NCI-H187 treated with DMSO at 0.1 percent for 48 hours (cell line): ENCODE data around the gene GPC3.
"Not testable (repeated sequence)": the region's sequence is repeated elsewhere in the genome, so short reads cannot be mapped to it uniquely, and the experiment has no call there.

Source experiments
- DNase-seq: peaks from one replicate; lab custom pipeline; 2025; lab: John Stamatoyannopoulos, UW

Gene GPC3

GRCh38 chrX:133995759-133996158 is 10.4 kb upstream of the GPC3 start:
- no peak for DNase-seq

- no peak for DNase-seq
Observed at GRCh38 chrX:133994576-133994975, 9.2 kb upstream of the GPC3 start.

- DNase-seq: no peak
Observed at GRCh38 chrX:133992882-133993281, 7.5 kb upstream of the GPC3 start.

GRCh38 chrX:133991814-133992213 is 6.4 kb upstream of the GPC3 start:
- DNase-seq: no peak

- not testable (repeated sequence) for DNase-seq
Observed at GRCh38 chrX:133991057-133991456, 5.7 kb upstream of the GPC3 start.

GRCh38 chrX:133989993-133990392 is 4.6 kb upstream of the GPC3 start:
- no peak for DNase-seq

GRCh38 chrX:133989490-133989889 is 4.1 kb upstream of the GPC3 start:
- no peak for DNase-seq

GRCh38 chrX:133988010-133988409 is 2.6 kb upstream of the GPC3 start:
- DNase-seq: no peak

GRCh38 chrX:133987188-133987587 is 1.8 kb upstream of the GPC3 start:
- DNase-seq: no peak

GRCh38 chrX:133985967-133986683 is 731 bp upstream of the GPC3 start:
- no peak for DNase-seq

GRCh38 chrX:133984857-133985163 is 584 bp downstream of the GPC3 start:
- no peak for DNase-seq

- DNase-seq: no peak
Observed at GRCh38 chrX:133983974-133984845, 1.2 kb downstream of the GPC3 start.

GRCh38 chrX:133983256-133983973 is 2.0 kb downstream of the GPC3 start:
- no peak for DNase-seq

GRCh38 chrX:133981924-133982323 is 3.5 kb downstream of the GPC3 start:
- DNase-seq: no peak

- no peak for DNase-seq
Observed at GRCh38 chrX:133980832-133981588, 4.4 kb downstream of the GPC3 start.

- no peak for DNase-seq
Observed at GRCh38 chrX:133980406-133980805, 5.0 kb downstream of the GPC3 start.

- DNase-seq: no peak
Observed at GRCh38 chrX:133979641-133980230, 5.7 kb downstream of the GPC3 start.

GRCh38 chrX:133973704-133974103 is 11.7 kb downstream of the GPC3 start:
- no peak for DNase-seq

GRCh38 chrX:133972916-133973315 is 12.5 kb downstream of the GPC3 start:
- no peak for DNase-seq

GRCh38 chrX:133971586-133971985 is 13.8 kb downstream of the GPC3 start:
- DNase-seq: no peak

GRCh38 chrX:133970076-133970475 is 15.3 kb downstream of the GPC3 start:
- DNase-seq: no peak

GRCh38 chrX:133969191-133969590 is 16.2 kb downstream of the GPC3 start:
- no peak for DNase-seq
